ENCODE measurements around the gene CDH20.
"Not testable (repeated sequence)": the region's sequence is repeated elsewhere in the genome, so short reads cannot be mapped to it uniquely, and the experiment has no call there.

The CDH20 gene

DNA sequence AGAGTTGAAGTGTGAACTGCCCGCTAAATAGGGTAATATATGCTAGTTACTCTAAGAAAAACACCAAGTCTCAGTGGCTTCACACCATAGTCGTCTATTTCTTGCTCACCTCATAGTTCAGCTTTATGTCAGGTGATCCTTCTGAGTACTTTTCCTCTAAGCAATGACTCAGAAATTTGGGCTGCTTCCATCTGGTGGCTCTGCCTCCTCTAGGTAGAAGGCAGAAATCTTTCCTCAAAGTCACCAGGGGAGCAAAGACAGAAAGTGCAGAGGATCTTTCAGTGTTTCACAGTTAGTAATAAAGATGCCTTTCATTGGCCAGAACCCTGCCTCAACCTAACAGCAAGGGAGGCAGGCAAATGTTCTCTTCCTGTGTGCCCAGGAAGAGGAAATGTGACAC lies 17.3 kb downstream of the CDH20 start:
- DNase-seq, result no peak

DNA sequence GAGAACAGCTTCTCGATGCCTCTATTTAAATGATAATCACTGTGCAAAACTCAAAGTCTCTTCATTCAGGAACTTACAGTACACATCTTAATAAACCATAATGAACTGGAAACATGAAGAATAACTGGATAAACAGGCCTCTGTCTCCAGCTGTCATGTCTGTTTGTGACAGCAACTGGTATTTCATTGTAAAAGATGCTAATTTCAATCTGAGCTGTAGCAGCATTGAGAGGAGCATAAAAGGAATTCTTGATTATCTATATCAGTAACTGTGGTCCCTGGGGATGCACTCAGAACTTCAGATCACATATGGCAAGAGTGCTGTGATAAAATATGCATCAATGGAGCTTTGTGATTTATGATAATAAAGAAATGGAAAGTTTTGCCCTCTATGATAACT lies 18.8 kb downstream of the CDH20 start:
- DNase-seq, result no peak

DNA sequence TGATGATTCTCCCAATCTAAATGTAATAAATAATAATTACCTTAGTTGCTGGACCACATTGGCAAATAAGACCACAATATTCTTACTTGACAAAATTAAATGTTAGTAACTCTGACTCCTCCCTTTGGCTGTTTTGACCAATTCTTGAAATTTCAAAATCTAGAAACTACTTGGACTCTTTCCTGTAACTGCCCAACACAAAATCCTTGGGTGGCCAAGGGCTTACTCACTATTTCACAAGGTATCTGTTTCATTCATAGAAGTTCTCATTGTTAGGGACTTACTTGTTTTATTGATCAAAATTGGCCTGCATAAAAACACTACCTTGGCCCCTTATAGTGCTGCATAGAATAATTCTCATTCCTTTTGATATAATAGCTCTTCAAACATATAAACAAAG lies 19.4 kb downstream of the CDH20 start:
- DNase-seq, result no peak

DNA sequence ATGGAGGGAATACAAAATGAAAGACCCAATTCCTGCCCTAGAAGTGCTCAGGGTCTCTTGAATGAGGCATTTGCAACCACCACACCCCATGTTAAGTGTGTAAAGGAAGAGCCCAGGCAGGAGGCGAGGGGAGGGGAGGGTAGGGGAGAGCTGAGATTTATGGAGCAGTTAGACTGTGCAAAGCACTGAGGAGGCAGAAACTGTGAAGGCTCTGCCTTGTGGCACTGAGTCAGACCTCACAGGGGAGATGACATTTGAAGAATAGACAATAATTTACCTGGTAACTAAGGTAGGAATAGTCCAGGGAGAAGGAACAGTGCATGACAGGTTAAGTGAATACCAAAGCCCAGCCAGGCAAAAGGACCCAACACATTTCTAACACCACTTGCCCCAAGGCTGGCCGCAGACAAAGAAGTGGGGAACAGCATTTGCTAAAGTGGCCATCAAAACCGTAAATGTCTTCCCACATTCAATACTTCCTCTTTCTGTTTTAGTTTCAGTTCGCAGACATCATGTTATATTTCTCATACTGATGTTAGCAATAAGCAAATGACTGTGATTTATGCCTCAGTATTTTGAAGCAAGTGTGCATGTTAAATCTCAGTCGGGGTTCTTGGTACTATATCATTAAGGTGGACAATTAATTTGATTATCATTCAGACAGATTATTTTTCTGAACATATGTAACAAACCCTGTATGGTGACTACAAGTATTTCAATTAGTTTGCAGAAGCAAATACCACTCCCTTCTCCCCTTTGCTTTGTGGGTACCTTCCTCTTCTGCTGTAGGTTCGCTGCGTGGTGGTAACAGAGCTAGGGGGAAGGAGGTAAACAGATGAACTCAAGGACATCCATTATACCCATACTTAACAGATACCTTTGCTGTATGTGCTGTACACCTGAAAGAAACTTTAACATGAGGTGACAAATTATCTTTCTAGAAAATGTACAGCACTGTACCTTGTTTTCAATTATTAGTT lies 27.5 kb downstream of the CDH20 start:
- DNase-seq, result no peak

DNA sequence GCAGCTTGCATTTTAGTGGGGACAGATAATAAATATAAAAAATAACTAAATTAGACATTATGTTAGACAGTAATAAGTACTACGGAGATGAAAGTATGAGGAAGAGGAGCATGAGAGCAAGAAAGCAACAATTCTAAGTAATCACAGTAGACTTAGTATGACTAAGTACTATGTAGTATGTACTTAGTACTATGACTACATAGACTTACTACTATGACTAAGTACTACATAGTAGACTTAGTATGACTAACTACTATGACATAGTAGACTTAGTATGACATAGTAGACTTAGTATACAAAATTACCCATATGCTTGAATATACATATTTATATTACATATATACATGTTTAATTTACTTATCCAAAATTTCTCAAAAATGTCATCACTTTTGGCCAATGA lies 29.3 kb downstream of the CDH20 start:
- DNase-seq, result no peak

DNA sequence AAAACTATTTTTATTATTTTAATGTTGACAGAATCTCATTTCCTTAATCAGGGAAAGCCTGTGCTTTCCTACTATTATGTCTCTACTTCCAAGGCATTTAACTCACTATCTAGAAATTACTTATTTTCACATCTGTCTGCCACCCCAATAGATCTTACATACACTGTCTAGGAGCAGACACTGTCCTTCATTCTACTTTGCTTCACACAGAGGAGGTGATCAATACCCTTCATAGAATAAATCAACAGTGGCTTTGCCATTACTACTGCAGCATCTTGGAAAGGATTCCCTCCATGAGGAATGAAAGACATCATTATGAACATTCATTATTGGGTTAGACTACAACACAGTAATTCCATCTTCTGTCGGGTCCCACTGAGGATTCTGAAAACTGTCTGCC lies 31.7 kb downstream of the CDH20 start:
- DNase-seq, result no peak

DNA sequence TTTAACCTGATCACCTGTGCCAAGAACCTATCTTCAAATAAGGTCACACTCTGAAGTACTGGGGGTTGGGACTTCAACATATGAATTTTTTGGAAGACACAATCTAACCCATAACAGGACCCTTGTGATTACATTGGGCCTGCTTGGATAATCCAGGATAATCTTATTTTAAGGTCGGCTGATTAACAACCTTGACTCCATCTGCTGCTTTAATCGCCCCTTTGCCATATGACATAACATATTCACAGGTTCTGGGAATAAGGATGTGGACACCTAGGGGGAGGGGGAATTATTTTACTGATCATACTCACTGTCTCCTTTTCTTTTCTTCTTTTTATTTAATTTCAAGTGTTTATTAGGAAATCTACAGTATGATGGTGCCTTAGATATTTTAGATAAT lies 34.8 kb downstream of the CDH20 start:
- DNase-seq, result no peak

DNA sequence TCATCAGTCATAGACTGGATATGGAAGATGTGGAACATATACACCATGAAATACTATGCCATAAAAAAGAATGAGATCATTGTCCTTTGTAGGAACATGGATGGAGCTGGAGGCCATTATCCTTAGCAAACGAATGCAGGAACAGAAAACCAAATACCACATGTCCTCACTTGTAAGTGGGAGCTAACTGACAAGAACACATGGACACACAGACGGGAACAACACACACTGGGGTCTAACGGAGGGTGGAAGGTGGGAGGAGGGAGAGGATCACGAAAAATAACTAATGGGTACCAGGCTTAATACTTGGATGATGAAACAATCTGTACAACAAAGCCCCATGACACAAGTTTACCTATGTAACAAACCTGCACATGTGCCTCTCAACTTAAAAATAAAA lies 36.4 kb downstream of the CDH20 start:
- not testable (repeated sequence) for DNase-seq

DNA sequence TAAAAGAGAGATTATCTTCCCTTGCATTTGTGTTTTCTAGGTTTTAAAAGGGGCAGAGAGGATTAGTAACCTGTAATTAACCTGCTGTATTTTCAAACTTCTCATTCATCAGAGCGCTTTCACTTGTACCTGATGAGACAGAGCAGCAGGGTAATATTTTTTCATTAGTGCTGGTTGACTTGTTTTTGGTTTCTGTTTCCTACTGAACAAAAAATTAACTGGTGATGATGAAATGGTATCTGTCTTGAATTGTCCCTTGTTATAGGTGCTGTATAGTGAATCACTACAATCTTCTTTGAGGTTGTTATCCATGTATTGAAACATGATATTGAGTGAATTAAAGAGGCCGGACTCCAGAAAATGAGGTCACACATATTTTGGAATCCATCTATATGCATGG lies 37.9 kb downstream of the CDH20 start:
- DNase-seq, result no peak

DNA sequence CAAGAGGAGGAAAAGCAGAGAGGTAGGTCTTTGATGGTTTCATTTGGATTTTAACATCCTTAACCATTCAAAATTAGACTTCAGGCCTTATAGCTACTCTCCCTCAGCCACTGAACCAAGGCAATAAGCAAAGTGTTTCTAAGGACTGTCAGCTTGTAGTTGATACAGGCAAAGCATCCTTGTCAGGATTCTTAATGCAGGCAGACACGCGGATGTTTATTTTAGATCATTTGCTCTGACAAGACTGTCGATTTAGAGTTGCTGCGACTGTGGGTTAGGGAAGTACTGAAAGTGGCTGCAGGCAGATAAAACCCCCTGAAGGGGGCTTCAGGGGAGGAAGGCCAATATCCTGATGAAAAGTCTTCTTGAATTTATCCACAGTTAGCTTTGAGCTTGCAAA lies 46.6 kb downstream of the CDH20 start:
- no peak for DNase-seq

DNA sequence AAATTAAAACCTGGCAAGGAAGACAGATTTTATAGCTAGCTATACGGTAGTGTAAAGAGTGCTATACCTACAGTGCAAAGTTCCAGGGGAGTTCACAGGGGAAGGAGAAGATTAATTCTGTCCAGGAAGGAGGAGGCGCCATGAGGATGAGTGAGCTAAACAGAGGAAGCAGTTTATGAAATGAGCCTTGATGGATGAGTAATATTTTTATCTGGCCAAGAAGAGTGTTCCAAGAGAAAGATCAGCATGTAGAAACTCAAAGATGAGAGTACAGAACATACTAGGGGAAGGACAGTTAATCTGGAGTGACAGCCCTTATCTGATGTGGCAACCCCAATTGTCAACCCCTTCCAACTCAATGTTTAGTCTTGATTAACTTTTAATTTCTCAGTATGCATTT lies 54.8 kb downstream of the CDH20 start:
- no peak for DNase-seq

DNA sequence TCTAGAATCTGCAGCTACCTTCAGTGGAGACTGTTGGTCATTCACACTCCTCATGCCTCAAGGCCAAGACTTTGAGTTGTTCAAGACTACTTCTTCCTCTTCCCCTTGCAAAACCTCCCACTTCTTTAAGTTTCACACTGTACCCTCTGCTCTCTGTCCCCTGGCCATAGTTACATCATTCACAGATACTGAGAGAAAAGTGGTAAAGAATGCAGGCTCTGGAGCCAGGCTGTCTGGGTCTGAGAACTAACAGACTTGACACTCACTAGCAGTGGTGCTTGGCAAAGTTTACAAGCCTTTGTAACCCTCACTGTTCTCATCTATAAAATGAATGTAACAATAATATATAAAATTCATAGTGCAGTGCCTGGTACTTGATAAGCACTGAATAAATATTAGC lies 61.8 kb downstream of the CDH20 start:
- no peak for DNase-seq

DNA sequence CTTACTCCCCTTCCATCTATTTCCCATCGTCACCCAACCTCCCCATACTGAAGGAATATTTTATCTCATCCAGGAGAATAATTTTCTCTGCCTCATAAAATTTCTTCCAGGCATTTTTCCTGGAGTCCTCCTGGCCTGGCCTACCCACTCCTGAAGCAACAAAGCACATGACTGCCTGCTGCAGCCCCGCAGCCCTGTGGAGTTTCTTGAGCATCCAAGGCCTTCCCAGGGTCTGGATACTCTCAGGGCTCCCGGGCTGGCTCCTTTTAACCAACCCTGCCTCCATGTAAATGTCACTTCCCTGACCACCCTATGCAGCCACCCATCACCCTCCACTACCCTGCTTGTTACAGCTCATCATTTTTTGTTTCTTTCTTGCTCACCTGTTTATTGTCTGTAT lies 64.0 kb downstream of the CDH20 start:
- no peak for DNase-seq

DNA sequence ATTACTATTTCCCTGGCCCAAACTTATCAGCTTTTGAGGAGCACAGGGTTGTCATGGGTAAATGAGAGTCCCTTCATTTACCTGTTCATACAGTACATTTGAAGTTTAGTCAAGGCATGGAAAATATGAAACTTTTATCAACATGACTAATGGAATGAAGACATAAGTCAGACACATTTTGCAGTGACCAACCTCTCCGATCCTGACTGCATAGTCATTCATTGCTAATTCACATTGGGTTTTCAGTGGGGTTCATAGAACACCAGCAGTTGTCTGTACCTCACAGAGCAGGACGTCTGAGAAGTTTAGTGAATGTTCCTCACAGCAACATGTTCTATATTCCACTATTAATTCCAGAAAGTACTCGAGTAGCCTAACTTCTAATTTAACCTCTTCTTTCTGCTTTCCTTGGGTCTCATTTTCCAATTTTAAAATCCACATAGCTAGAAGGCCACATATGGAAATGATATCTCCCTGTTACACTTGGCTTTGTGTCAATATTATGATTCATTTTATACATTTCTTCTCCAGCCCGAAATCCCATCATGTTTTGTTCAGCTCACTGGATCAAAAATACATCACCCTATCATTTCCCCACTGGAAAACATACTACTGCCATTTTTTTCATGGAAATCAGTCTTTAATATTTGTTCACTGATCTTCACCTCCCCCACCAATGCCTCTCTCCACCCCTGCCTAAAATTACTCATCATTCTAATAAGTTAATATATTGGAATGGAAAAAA lies 65.9 kb downstream of the CDH20 start:
- DNase-seq, result peak; percentile 88

DNA sequence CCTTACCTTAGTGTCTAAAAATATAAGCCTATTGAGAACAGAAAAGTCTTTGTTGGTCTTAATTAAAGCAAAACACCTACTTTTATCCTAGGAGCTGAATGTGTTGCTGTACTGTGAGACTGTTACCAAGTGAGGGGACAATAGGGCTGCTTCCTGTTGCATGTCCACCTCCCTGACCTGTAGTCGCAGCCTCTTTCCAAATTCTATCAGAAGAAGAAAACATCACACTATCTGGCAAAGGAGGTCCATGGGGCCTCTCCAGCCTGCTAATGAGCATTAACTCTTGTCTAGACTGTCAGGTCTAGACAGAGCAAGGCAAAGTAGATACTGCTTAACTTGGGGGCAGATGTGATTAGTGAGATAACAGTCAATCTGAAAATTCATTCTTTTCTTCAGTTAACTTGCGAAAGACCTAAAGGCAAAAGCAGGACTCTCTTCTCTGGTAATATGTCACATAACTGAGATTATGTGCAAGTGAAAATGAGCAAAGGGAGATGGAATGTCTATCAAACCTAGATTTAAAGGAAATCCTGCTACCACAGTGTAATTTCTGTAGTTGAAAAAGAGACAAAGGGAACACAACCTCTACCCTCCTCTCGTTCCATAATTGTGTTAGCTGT lies 66.9 kb downstream of the CDH20 start:
- DNase-seq, result peak; percentile 51

DNA sequence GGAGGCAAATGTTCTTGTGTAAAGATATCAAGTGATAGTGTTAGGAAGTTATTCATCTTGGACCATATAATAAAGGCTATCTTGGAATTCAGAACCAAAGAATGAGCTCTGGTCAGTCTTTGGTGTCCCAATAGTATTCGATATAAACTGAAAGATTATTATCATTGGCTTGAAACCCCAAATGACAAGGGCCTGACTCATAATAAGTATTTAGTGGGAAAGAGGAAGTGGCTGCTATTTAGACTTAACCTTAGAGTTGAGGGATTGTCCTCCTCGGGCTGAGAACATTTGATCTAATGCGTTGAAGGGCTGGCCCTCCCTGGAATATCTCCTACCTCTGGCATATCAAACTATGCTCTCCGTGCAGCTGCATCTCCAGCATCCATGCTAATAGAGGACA lies 67.5 kb downstream of the CDH20 start:
- peak; percentile 76 for DNase-seq

DNA sequence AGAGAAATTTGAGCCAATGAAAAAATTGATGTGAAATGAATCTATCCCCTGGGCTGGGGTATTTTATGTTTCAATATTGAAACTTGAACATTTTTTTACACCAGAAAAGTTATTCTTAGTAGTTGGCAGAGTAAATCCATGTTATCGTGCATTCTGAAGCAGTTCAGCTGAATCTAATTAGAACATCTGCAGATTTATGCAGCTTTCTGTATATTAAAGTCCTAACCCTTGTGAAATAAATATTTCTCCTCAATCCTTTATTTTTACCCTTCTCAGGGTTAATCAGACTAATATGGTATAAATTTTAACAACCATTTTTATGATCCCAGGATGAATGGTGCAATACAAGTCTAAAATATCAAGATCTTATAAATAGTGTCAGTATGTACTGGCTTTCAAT lies 69.5 kb downstream of the CDH20 start:
- peak; percentile 30 for DNase-seq

DNA sequence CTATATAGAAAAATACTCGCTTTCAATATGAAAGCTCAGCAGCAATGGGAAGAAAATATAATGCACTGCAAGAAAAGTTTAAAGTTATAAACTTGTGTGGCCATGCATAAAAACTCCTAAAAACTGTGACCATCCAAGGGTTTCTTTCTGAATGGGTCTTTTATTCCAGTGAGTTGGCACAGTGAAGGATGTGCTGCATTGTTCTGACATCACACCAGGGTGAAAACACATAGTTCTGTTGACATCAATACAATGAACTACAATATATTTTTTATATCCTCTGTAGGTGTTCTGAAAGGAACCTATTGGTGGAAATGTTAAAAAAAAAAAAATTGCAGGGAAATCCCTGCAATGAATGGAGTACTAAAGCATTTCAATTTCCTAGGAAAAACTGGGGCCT lies 80.2 kb downstream of the CDH20 start:
- DNase-seq, result no peak

DNA sequence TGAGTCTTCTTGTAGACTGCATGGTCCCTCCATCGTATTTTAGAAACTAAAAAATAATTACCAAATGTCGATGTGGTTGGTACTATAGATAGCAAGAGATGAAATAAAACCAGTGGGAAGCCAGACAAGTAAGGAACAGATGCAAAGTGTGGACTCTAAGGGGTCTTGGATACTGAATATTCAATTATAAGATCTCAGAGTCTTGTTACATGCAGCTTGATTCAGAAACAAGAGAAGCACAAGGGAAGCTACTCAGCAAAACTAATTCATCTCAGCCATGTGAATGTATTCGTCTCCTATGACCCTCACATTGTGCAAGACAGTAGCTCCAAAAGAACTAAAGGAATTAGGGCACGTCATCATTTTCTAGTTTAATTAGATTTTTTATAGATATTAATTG lies 80.9 kb downstream of the CDH20 start:
- DNase-seq, result no peak

DNA sequence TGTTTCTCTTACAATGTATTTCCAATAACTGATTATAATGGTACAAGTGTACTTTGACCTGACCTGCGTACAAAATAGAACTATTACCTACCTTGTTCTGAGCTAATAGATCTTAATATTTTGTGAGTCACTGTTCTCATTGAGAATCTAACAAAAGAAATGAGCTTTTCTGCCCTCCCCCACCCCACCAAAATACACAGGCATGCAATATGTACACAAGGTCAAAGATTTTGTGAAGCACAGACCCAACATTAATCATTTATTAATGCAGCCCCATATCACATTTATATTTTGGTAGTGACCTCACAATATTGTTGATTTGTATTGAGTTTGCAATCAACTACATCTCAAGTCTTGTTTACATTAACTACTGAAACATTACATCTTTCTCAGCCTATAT lies 86.5 kb downstream of the CDH20 start:
- no peak for DNase-seq

DNA sequence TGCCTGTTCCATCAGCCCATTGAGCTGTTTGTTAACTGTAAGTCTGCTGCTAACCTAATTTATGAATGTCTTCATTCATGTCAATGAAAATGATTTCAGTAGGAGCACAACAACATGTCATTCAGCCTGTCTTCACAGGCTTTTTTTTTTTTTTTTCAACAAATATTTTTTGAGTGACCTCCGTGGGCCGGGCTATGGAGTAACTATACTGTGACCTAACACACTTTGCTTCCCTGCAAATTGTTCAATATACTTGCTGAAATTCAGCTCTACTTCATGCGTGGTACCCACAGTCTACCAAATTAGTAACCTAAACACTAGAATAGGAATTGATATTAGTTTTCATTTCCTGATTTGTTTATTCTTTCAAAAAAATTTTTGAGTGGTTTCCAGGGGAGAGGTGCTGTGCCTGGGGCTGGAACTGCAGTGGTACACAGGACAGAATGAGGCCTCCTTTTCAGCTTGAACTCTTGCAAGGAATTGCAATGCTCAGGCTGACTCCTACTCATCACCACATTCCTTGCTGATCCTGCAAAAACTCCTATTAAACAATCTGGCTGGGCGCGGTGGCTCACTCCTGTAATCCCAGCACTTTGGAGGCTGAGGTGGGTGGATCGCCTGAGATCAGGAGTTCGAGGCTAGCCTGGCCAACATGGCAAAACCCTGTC lies 87.1 kb downstream of the CDH20 start:
- DNase-seq, result no peak

DNA sequence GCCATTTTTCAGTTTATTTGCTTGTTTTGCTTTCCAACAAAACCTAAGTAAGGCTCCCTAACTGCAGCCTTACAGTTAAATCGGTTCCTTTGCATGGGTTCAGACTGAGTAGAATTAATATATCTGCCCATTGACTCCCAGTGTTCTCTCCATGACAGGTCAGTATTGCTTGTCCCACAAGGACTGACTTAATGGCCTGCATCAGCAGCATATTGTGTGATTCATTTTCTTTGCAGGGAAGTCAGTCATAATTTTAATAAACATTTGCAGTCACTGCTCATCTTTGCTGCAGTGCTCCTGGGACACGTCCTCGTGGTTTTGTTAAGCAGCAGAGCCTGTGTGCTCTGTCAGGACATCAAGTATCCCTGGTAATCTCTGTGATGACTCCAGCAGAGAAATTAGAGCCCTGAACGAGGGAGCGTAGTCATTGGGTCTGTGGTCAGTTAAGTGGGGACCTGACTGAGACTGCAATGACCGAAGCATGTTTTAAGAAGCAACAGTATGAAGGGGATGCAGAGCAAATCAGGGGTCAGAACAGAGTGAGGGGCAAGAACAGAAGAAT lies 93.3 kb downstream of the CDH20 start:
- no peak for DNase-seq

DNA sequence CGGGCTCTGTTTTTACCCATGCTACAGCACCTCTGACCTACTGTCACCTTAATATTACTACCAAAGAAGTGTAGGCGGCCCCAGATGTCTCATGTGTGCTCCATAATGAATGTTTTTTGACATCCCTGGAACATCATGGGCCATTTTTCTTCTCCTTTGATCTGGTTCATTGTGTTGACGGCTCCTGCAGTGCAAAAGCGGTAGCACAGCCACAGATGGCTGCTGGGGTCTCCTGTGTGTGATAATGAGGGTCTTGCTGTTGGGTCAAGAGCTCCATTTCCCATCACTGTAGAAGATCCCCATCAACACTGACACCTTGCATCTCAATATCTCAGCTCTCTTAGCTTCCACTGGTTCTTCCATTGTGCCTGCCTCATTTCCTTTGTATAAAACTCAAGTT lies 95.0 kb downstream of the CDH20 start:
- DNase-seq, result no peak

Measured in fibroblast of skin of abdomen (primary cell).